Activated T-helper 2 cell treated with anti-CD3 and anti-CD28 coated beads, Interferon-gamma antibody, Interleukin-2, Interleukin-4, amounts not matched to agents 10 μg/mL and 5 μg/mL and 100 μg/mL, durations not matched to agents 14 hours and 24 hours and 36 hours (primary cell): Measurements from ENCODE around the gene PTPRN2. TPM values are rescaled to one million over a fixed set of nuclear protein-coding genes. Genes with fewer than 3 reads are reported as not detected.

Experiments
- DNase-seq: peaks from one replicate; pipeline ENCODE4 v3.0.0; 2021; ENCODE audit warnings: low spot score
- H3K27ac Mint-ChIP-seq: one replicate; pipeline ENCODE4 v1.8.0; 2021; ENCODE audit warnings: mixed read lengths
- H3K27me3 Mint-ChIP-seq: one replicate; pipeline ENCODE4 v1.8.0; 2021; ENCODE audit warnings: low read depth, mixed read lengths
- H3K36me3 Mint-ChIP-seq: one replicate; pipeline ENCODE4 v1.8.0; 2021; ENCODE audit warnings: low read depth, mixed read lengths
- H3K4me1 Mint-ChIP-seq: one replicate; pipeline ENCODE4 v1.8.0; 2021; ENCODE audit warnings: low read depth, mixed read lengths
- H3K4me3 Mint-ChIP-seq: one replicate; pipeline ENCODE4 v1.8.0; 2021; ENCODE audit warnings: low read depth, mild to moderate bottlenecking, moderate library complexity, mixed read lengths
- H3K9me3 Mint-ChIP-seq: one replicate; pipeline ENCODE4 v1.8.0; 2021; ENCODE audit warnings: mixed read lengths
- intact Hi-C: fragments of 100-400 bp; cut with micrococcal nuclease; formaldehyde crosslinking; loops from one replicate; pipeline ENCODE4 v1.15.1; 2023
- total RNA-seq: library from RNA; stranded (reverse); gene quantifications from 2 replicates; pipeline ENCODE4 v1.2.3, GENCODE V29; 2022

Gene PTPRN2
- total RNA-seq, 1 donor from 2014 or later: 1.3 TPM

DNA sequence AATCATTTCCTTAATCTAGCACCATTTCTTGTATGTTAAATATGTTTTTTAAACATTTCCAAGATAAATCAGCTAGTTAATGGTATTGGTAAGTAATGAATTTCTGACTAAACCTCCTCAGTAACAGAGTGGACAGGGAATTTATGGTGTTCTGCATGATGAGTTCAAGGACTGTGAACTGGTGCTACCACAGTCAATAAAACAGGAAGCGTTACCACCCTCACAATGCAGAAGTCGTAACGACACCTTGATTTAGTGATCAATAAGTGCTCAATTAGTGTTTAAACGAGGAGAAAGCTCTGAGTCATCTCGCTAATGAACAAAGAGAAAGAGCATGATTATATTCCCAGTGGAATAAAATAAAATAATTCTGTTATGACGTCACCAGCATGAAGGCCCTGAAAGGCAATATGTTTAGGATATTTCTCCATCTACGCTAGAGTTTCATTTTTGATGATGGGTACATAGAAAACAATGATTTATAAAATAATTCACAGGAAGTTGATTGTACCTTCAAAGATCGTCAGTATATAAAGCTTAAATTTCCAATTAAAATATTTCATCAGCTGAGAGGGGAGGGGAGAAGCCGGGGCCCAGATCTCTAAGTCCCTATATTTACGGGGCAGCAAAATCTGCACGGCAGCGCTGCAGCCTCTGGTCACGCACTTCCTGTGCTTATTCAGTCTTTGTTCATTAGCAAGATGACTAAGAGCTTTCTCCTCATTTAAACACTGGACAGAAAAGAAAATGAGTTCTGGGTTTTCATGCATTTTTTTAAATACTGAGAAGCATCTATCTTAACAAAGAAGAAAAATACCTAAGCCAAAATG, 400.5 kb downstream of the PTPRN2 start:
- Mint-ChIP-seq H3K9me3 (peaks cover 36% of the 10 kb centered on the region), H3K27me3 (no peaks in the 10 kb centered on the region), H3K36me3 (no peaks in the 10 kb centered on the region), H3K4me1 (no peaks in the 10 kb centered on the region), H3K27ac (no peak overlapping the region), H3K4me3 (no peak overlapping the region)
- DNase-seq: no peak
- intact Hi-C loops: no loop called here

DNA sequence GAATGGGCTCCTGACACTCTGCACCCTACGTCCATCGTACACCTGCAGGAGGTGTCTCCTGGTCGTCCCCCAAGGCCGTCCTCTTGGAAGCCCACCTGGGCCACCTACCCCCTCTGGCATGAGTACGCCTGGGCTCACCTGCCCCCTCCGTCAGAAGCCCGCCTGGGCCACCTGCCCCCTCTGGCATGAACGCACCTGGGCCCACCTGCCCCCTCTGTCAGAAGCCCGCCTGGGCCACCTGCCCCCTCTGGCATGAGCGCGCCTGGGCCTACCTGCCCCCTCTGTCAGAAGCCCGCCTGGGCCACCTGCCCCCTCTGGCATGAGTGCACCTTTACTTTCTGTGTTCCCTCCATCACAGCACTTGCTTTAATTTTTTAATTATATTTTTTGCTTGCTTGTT, 401.2 kb downstream of the PTPRN2 start:
- no peaks in the 10 kb centered on the region for H3K27me3 Mint-ChIP-seq
- no peak for DNase-seq
- intact Hi-C loops: no loop called here
- H3K36me3 Mint-ChIP-seq: no peaks in the 10 kb centered on the region
- H3K4me1 Mint-ChIP-seq: no peaks in the 10 kb centered on the region
- H3K27ac Mint-ChIP-seq: no peak overlapping the region
- H3K9me3 Mint-ChIP-seq: peaks cover 40% of the 10 kb centered on the region
- H3K4me3 Mint-ChIP-seq: no peak overlapping the region

- Mint-ChIP-seq H3K27me3 (no peaks in the 10 kb centered on the region), H3K4me1 (no peaks in the 10 kb centered on the region), H3K4me3 (no peak overlapping the region), H3K27ac (no peak overlapping the region), H3K36me3 (no peaks in the 10 kb centered on the region), H3K9me3 (peaks cover 35% of the 10 kb centered on the region)
- intact Hi-C loops: no loop called here
- no peak for DNase-seq
Observed at GRCh38 chr7:158185653-158186052, 402.0 kb downstream of the PTPRN2 start.

DNA sequence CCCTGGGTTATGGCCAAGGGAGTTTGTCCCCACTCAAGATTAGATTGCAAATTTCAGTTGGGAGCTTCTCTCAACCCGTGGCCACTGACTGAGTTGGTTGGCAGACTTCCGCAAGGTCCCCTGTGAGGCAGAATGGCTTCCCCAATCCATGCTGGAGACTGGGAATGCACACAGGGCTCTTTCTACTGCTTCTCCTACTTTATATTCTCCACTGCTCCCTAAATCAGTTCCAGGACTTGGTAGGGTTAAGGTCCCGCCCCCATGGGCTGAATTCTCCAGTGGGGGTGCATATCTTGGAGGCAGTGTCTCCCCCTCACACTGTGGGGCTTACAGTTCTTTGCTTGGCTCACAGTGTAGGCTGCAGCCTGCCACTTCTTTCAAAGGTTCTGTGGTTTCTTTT, 404.2 kb downstream of the PTPRN2 start:
- H3K4me3 Mint-ChIP-seq: no peak overlapping the region
- H3K36me3 Mint-ChIP-seq: no peaks in the 10 kb centered on the region
- intact Hi-C loops: no loop called here
- DNase-seq: no peak
- no peaks in the 10 kb centered on the region for H3K27me3 Mint-ChIP-seq
- no peaks in the 10 kb centered on the region for H3K4me1 Mint-ChIP-seq
- no peak overlapping the region for H3K27ac Mint-ChIP-seq
- H3K9me3 Mint-ChIP-seq: peaks cover 36% of the 10 kb centered on the region

- DNase-seq: no peak
- Mint-ChIP-seq H3K36me3 (no peaks in the 10 kb centered on the region), H3K27me3 (no peaks in the 10 kb centered on the region), H3K27ac (no peak overlapping the region), H3K4me1 (no peaks in the 10 kb centered on the region), H3K4me3 (no peak overlapping the region), H3K9me3 (peaks cover 44% of the 10 kb centered on the region)
- intact Hi-C loops: no loop called here
Observed at GRCh38 chr7:158176561-158177173, 411.0 kb downstream of the PTPRN2 start.

DNA sequence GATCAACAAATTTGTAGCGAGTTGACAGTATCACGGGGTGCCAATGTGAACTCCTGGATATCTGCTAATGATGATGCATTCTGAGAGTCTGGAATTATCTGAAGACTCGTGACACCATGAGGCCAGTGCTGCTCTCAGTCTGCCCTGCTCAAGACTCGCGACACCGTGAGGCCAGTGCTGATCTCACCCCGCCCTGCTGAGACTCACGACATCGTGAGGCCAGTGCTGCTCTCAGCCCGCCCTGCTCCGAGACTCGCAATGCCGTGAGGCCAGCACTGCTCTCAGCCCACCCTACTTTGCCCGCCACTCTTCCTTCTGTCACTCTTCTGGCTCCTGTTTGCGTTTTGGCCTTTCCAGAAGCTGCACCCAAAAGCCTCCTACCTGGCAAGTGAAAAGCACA, 411.8 kb downstream of the PTPRN2 start:
- Mint-ChIP-seq H3K9me3 (peaks cover 41% of the 10 kb centered on the region), H3K4me3 (no peak overlapping the region), H3K36me3 (no peaks in the 10 kb centered on the region), H3K4me1 (no peaks in the 10 kb centered on the region), H3K27me3 (no peaks in the 10 kb centered on the region), H3K27ac (no peak overlapping the region)
- DNase-seq: no peak
- intact Hi-C loops: no loop called here

DNA sequence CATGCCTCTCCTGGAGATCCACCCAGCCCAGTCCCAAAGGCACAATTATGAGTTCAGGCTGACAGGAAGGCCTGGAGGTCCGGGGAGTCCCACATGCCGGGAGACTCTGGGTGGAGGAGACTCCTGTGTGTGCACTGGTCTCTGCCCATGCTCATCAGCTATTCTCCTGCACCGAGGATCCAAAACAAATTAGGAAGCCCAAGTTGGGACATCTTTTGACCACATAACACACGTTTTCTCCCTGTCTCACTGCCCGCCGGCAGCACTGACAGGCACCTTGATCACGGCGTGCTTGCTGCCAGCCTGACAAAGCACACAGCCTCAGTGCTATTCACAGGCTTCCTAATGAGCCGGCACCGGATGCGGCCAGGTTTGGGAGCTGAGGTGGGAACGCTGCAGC, 412.7 kb downstream of the PTPRN2 start:
- Mint-ChIP-seq H3K27me3 (no peaks in the 10 kb centered on the region), H3K9me3 (peaks cover 41% of the 10 kb centered on the region), H3K27ac (no peak overlapping the region), H3K4me3 (no peak overlapping the region), H3K4me1 (no peaks in the 10 kb centered on the region), H3K36me3 (no peaks in the 10 kb centered on the region)
- no peak for DNase-seq
- intact Hi-C loops: no loop called here

- Mint-ChIP-seq H3K4me1 (no peaks in the 10 kb centered on the region), H3K9me3 (peaks cover 23% of the 10 kb centered on the region), H3K36me3 (no peaks in the 10 kb centered on the region), H3K27ac (no peak overlapping the region), H3K27me3 (no peaks in the 10 kb centered on the region), H3K4me3 (no peak overlapping the region)
- intact Hi-C loops: no loop called here
- DNase-seq: no peak
Observed at GRCh38 chr7:158167373-158167772, 420.2 kb downstream of the PTPRN2 start.

GRCh38 chr7:158166386-158167340, 421.0 kb downstream of the PTPRN2 start:
- Mint-ChIP-seq H3K4me3 (no peak overlapping the region), H3K36me3 (no peaks in the 10 kb centered on the region), H3K27me3 (no peaks in the 10 kb centered on the region), H3K4me1 (no peaks in the 10 kb centered on the region), H3K27ac (no peak overlapping the region), H3K9me3 (peaks cover 23% of the 10 kb centered on the region)
- intact Hi-C loops: no loop called here
- DNase-seq: no peak

DNA sequence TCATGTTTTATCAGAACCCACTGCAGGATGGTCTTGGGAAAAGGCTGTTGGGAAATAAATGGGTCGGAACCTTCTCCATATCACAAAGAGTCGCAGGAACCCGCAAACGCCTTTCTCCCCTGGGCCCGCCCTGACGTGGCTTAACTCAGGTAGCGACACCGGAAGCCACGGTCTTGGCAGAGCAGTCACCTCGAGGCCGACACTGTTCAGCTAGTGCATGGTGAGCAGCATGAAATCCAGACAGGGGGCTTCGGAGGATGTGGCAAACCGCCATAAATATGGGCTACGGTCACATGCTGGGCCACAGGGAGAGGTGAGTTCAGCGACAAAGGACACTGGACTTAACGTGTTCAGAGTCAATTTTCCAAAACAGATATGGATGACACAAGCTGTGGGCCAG, 421.9 kb downstream of the PTPRN2 start:
- intact Hi-C loops: no loop called here
- H3K4me3 Mint-ChIP-seq: no peak overlapping the region
- H3K27ac Mint-ChIP-seq: no peak overlapping the region
- no peaks in the 10 kb centered on the region for H3K4me1 Mint-ChIP-seq
- DNase-seq: no peak
- peaks cover 28% of the 10 kb centered on the region for H3K9me3 Mint-ChIP-seq
- H3K27me3 Mint-ChIP-seq: no peaks in the 10 kb centered on the region
- no peaks in the 10 kb centered on the region for H3K36me3 Mint-ChIP-seq

GRCh38 chr7:158164101-158165095, 423.2 kb downstream of the PTPRN2 start:
- Mint-ChIP-seq H3K9me3 (peaks cover 32% of the 10 kb centered on the region), H3K36me3 (no peaks in the 10 kb centered on the region), H3K4me1 (no peaks in the 10 kb centered on the region), H3K4me3 (no peak overlapping the region), H3K27me3 (no peaks in the 10 kb centered on the region), H3K27ac (no peak overlapping the region)
- DNase-seq: no peak
- intact Hi-C loops: no loop called here

DNA sequence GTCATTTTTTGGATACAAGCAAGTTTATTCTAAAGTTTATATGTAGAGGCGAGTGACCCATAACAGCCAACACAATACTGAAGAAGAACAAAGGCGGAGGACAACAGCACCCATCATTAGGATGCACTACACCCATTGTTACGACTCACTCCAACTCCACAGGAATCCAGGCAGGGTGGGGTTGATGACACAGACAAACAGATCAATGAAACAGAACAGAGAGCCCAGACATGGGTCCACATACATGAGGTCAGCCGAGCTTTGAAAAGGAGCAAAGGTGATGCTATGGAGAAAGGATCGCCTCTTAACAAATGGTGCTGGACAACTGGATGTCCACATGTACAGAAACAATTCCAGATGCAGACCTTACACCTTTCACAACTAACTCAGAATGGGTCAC, 426.4 kb downstream of the PTPRN2 start:
- no peak overlapping the region for H3K4me3 Mint-ChIP-seq
- no peak for DNase-seq
- H3K27ac Mint-ChIP-seq: no peak overlapping the region
- no peaks in the 10 kb centered on the region for H3K36me3 Mint-ChIP-seq
- H3K4me1 Mint-ChIP-seq: no peaks in the 10 kb centered on the region
- intact Hi-C loops: no loop called here
- H3K27me3 Mint-ChIP-seq: no peaks in the 10 kb centered on the region
- peaks cover 41% of the 10 kb centered on the region for H3K9me3 Mint-ChIP-seq
